GM12878 (cell line): ENCODE data around the gene SLC35A5. TPM values are rescaled to one million over a fixed set of nuclear protein-coding genes. Genes with fewer than 3 reads are reported as not detected.

Experiments
- ATF2 ChIP-seq: IDR thresholded peaks from 2 replicates; pipeline ENCODE4 v1.6.1; 2012; ENCODE audit warnings: low read length, inconsistent platforms
- BHLHE40 ChIP-seq, 2 experiments: fragments of 450-650 bp in 1 of 2; IDR thresholded peaks; 2 replicates each; pipeline ENCODE4 v1.6.1; 2011 to 2017; ENCODE audit warnings: low read depth in 2 of 2, borderline replicate concordance in 1 of 2, improper control_type of control experiment in 1 of 2, low read length in 1 of 2, mild to moderate bottlenecking in 1 of 2
- EP300 ChIP-seq, 2 experiments: fragments of 150-350 bp in 1 of 2; IDR thresholded peaks; 2 replicates each; pipeline ENCODE4 v1.6.1; 2011 to 2012; ENCODE audit warnings: low read depth in 2 of 2, low read length in 2 of 2, borderline replicate concordance in 1 of 2, improper control_type of control experiment in 1 of 2, inconsistent platforms in 1 of 2; ENCODE audit not compliant: control insufficient read depth in 1 of 2
- HDGF ChIP-seq: fragments of 450-650 bp; IDR thresholded peaks from 2 replicates; pipeline ENCODE4 v1.6.1; 2016; ENCODE audit warnings: antibody characterized with exemption
- IRF3 ChIP-seq: fragments of 450-650 bp; IDR thresholded peaks from 2 replicates; pipeline ENCODE4 v1.6.1; 2014; ENCODE audit warnings: mild to moderate bottlenecking
- KAT2A ChIP-seq: conservative IDR thresholded peaks from 2 replicates; pipeline ENCODE4 v1.6.1; 2011; ENCODE audit warnings: low read depth, low read length; ENCODE audit not compliant: control insufficient read depth
- KDM1A ChIP-seq: fragments of 200-600 bp; sonication (generic); IDR thresholded peaks from 2 replicates; pipeline ENCODE4 v1.6.1; 2016; ENCODE audit warnings: borderline replicate concordance
- KLF5 ChIP-seq: fragments of 450-650 bp; IDR thresholded peaks from 2 replicates; pipeline ENCODE4 v1.6.1; 2014; ENCODE audit warnings: mild to moderate bottlenecking; ENCODE audit not compliant: partially characterized antibody
- MEF2B ChIP-seq: fragments of 450-650 bp; IDR thresholded peaks from 2 replicates; pipeline ENCODE4 v1.6.1; 2018; ENCODE audit warnings: mild to moderate bottlenecking, moderate library complexity; ENCODE audit not compliant: partially characterized antibody, poor library complexity, severe bottlenecking
- NFYA ChIP-seq: IDR thresholded peaks from 2 replicates; pipeline ENCODE4 v1.6.1; 2011; ENCODE audit warnings: low read depth, mild to moderate bottlenecking, low read length, improper control_type of control experiment, borderline replicate concordance
- RCOR1 ChIP-seq: conservative IDR thresholded peaks from 2 replicates; pipeline ENCODE4 v1.6.1; 2012; ENCODE audit warnings: low read depth, low read length, improper control_type of control experiment
- RELA ChIP-seq: fragments of 450-650 bp; IDR thresholded peaks from 2 replicates; pipeline ENCODE4 v1.8.0; 2014; ENCODE audit warnings: borderline replicate concordance; ENCODE audit not compliant: partially characterized antibody
- RFX5 ChIP-seq: IDR thresholded peaks from 2 replicates; pipeline ENCODE4 v1.6.1; 2011; ENCODE audit warnings: low read depth, low read length, improper control_type of control experiment
- RUNX3 ChIP-seq: IDR thresholded peaks from 2 replicates; pipeline ENCODE4 v1.6.1; 2012; ENCODE audit warnings: low read length, inconsistent platforms
- SREBF2 ChIP-seq: IDR thresholded peaks from 2 replicates; pipeline ENCODE4 v1.6.1; 2012; ENCODE audit warnings: mild to moderate bottlenecking, low read length
- TAF1 ChIP-seq: IDR thresholded peaks from 2 replicates; pipeline ENCODE4 v1.6.1; 2011; ENCODE audit warnings: mild to moderate bottlenecking, low read depth, low read length, borderline replicate concordance
- TBL1XR1 ChIP-seq: IDR thresholded peaks from 2 replicates; pipeline ENCODE4 v1.6.1; 2012; ENCODE audit warnings: low read depth, low read length, improper control_type of control experiment
- YY1 ChIP-seq: IDR thresholded peaks from 2 replicates; pipeline ENCODE4 v1.6.1; 2011; ENCODE audit warnings: low read depth, mild to moderate bottlenecking, low read length
- ZNF207 ChIP-seq: fragments of 450-650 bp; IDR thresholded peaks from 2 replicates; pipeline ENCODE4 v1.6.1; 2014; ENCODE audit warnings: antibody characterized with exemption, mild to moderate bottlenecking, borderline replicate concordance
- ZNF274 ChIP-seq: IDR thresholded peaks from one replicate; pipeline ENCODE4 v1.8.0; 2011; ENCODE audit not compliant: insufficient read length, insufficient read depth
- ZNF384 ChIP-seq: IDR thresholded peaks from 2 replicates; pipeline ENCODE4 v1.6.1; 2012; ENCODE audit warnings: low read depth, mild to moderate bottlenecking, low read length, improper control_type of control experiment, borderline replicate concordance
- polyA plus RNA-seq, 11 experiments: library from polyadenylated mRNA; depleted of rRNA in 4 of 11; unstranded in 6 of 11; stranded (reverse) in 5 of 11; fragments of >200 nt; fragmentation: Nextera tagmentation in 4 of 11; fragmentation: Illumina TruSeq in 1 of 11; extraction: Ambion mirVana in 4 of 11; extraction: Trizol in 1 of 11; gene quantifications; 1 replicate in 1 of 11; 2 replicates in 10 of 11; pipeline versions ENCODE4 v1.2.1 to v1.2.3, GENCODE V29; 2011 to 2016; ENCODE audit warnings: inconsistent platforms in 2 of 11, missing spikeins in 2 of 11, low read depth in 1 of 11
- total RNA-seq, 4 experiments: library from RNA; depleted of rRNA in 3 of 4; stranded (reverse); fragments of >200 nt in 3 of 4; fragmentation: Illumina TruSeq in 1 of 4; extraction: Trizol in 1 of 4; gene quantifications; 2 replicates each; pipeline versions ENCODE4 v1.2.1 to v1.2.3, GENCODE V29; 2013 to 2021
- TF ChIP-seq, protein P1 (sequence below): fragments of 450-650 bp; IDR thresholded peaks from 2 replicates; pipeline ENCODE4 v1.6.1; 2016; ENCODE audit warnings: mild to moderate bottlenecking
- TF ChIP-seq, protein P2 (sequence below): IDR thresholded peaks from 2 replicates; pipeline ENCODE4 v1.6.1; 2011; ENCODE audit warnings: mild to moderate bottlenecking, low read depth, low read length, moderate library complexity; ENCODE audit not compliant: insufficient replicate concordance
- TF ChIP-seq, protein P3 (sequence below): IDR thresholded peaks from 2 replicates; pipeline ENCODE4 v1.6.1; 2011; ENCODE audit warnings: borderline replicate concordance, low read depth, mild to moderate bottlenecking, moderate library complexity, low read length; ENCODE audit not compliant: insufficient read depth, poor library complexity, severe bottlenecking

The SLC35A5 gene
- total and polyA plus RNA-seq, 10 of the 15 experiments (the other 5 are each of a cell fraction or from before 2014, with no cell fraction given): 10.9 to 38.1 (median 16.0) TPM

DNA sequence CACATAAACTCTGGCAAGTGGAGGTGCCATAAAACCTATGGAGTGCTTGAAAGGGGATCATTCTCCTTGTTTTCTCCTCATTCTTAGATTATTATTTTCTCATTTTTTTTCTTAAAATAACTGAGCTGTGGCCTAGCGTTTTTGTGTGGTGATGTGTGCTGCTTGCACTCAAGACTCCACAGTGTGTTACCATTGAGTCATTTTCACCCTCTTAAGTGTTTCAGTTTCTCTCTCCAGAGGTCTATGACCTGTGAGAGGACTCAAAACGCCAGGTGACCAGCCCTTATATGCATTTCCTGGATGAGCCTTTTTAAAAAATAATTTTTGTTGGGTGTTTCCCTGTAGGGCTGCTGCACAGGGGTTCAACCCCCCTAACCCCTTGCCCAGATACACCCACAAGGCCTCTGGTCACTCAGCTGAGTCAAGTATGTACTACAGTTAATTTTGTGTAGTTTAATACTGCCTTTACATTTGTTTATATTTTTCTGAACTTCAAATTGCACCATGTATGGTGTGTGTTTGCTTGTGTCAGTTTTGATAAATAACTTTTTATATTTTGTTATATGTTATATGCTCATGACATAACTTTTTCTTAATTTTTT, 47.2 kb upstream of the SLC35A5 start (continued):
- TF ChIP-seq, protein P1, sequence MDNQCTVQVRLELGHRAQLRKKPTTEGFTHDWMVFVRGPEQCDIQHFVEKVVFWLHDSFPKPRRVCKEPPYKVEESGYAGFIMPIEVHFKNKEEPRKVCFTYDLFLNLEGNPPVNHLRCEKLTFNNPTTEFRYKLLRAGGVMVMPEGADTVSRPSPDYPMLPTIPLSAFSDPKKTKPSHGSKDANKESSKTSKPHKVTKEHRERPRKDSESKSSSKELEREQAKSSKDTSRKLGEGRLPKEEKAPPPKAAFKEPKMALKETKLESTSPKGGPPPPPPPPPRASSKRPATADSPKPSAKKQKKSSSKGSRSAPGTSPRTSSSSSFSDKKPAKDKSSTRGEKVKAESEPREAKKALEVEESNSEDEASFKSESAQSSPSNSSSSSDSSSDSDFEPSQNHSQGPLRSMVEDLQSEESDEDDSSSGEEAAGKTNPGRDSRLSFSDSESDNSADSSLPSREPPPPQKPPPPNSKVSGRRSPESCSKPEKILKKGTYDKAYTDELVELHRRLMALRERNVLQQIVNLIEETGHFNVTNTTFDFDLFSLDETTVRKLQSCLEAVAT: peak; percentile 82; the same call in 1 of the 2 replicates
- TF ChIP-seq KDM1A (no peak), MEF2B (peak; percentile 38), TAF1 (no peak), ZNF207 (no peak), ZNF384 (no peak), IRF3 (no peak), ATF2 (peak; percentile 87), NFYA (no peak), RELA (no peak), YY1 (0 out of 2 replicates have a peak, but pooled peaks have one; percentile 19), BHLHE40 (IDR thresholded peaks at IDR 0.05; ENCODE audit: borderline replicate concordance in 1 of 2, low read depth in 2 of 2, low read length in 1 of 2) (peak; percentile 32 to 63; a peak in 2 of 4 replicates), SREBF2 (no peak), HDGF (no peak), KAT2A (no peak), RCOR1 (no peak), ZNF274 (no peak), EP300 (IDR thresholded peaks at IDR 0.05; ENCODE audit: borderline replicate concordance in 1 of 2, control insufficient read depth in 1 of 2, low read depth in 2 of 2, low read length in 2 of 2) (no peak), TBL1XR1 (no peak), RFX5 (no peak), RUNX3 (peak; percentile 77), KLF5 (no peak)
- TF ChIP-seq, protein P2, sequence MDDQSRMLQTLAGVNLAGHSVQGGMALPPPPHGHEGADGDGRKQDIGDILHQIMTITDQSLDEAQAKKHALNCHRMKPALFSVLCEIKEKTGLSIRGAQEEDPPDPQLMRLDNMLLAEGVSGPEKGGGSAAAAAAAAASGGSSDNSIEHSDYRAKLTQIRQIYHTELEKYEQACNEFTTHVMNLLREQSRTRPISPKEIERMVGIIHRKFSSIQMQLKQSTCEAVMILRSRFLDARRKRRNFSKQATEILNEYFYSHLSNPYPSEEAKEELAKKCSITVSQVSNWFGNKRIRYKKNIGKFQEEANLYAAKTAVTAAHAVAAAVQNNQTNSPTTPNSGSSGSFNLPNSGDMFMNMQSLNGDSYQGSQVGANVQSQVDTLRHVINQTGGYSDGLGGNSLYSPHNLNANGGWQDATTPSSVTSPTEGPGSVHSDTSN: no peak
- TF ChIP-seq, protein P3, sequence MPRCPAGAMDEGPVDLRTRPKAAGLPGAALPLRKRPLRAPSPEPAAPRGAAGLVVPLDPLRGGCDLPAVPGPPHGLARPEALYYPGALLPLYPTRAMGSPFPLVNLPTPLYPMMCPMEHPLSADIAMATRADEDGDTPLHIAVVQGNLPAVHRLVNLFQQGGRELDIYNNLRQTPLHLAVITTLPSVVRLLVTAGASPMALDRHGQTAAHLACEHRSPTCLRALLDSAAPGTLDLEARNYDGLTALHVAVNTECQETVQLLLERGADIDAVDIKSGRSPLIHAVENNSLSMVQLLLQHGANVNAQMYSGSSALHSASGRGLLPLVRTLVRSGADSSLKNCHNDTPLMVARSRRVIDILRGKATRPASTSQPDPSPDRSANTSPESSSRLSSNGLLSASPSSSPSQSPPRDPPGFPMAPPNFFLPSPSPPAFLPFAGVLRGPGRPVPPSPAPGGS: peak; percentile 45
